HK-2 (cell line): ENCODE results near the gene ZFAND3.

Experiments
- DNase-seq: peaks from one replicate; pipeline ENCODE4 v3.0.0-alpha.2; 2018; ENCODE audit not compliant: unreplicated experiment

Gene ZFAND3

DNA sequence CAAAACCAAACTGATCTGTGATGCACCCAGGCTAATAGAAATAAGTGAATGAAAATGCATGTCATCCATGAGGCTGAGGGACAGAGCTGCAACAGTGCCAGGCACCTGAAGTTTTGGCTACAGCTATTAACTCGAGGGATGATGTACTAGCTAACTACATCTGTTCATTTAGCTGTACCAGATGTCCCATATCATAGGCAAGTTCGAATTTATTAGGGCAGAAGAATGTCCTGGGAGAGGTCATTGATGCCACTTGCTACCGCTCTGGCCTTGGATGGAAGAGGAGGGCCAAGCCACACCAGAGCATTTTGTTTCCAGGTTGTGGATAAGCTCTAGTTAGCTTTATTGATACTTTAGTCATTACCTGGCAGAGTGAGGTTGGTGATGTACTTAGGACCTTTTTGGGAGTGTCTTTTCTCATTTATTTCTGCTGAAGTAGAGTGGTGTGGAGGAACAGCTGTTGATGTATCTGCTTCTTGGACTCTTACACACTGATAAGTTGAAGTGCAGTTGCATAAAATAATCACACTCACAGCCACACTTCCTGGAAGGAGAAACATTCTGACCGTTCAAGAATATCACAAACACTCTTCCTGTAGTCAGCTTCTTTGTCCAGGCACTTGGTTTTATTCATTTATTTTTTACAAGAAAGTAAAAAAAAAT lies 8.2 kb downstream of the ZFAND3 start:
- no peak for DNase-seq

DNA sequence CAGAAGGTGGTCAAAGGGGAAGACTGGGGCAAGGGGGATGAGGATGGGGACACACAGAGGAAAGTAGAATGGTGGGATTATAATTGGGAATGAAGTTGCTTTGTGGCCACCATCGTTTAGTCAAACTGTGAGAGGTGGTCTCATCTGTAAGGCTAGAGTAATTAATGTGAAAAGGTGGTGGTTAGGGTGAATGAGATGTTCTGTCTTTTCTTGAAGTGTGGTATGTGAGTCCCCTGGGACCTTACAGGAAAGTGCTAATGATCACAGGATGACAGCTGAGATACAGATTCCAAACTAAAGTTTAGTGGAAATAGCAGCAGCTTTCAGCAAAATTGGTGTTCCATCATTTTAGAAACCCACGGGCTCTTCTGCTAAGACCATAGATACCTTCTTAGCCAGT lies 10.7 kb downstream of the ZFAND3 start:
- DNase-seq = no peak

DNA sequence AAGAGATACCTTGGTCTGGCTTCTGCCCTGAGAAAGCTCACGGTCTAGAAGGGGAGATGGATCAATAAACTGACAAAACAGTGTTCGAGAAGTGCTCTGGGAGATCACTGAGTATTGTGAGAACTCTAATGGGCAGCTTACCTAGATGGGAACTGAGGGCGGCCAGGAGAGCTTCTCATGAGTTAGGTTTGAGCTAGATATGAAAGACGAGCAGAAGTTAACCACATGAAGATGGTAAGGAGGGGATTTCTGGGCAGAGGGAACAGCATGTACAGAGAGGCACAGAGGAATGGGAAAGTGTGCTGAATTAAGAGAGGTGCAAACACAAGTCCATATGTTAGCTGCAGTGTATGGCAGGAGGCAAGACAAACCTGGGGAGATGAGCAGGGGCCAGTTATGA lies 11.9 kb downstream of the ZFAND3 start:
- no peak for DNase-seq

DNA sequence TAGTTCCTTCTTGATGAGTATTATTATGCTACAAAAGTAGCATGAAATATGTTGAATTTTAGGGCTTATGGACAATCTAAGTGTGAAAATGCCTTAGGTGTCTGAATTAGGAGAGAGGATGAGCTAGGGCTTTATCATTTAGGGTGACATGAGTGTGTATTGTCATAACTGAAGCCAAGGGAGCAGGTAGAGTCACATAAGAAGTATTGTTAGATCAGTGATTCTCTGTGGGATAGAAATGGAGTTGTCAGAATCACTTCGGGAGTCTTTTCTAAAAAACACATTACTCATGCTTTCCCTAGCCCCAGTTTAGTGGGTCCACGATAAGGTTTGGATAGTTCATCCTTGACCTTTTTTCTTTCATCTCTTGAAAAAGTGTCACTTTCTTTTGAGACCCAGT lies 16.4 kb downstream of the ZFAND3 start:
- DNase-seq = no peak

DNA sequence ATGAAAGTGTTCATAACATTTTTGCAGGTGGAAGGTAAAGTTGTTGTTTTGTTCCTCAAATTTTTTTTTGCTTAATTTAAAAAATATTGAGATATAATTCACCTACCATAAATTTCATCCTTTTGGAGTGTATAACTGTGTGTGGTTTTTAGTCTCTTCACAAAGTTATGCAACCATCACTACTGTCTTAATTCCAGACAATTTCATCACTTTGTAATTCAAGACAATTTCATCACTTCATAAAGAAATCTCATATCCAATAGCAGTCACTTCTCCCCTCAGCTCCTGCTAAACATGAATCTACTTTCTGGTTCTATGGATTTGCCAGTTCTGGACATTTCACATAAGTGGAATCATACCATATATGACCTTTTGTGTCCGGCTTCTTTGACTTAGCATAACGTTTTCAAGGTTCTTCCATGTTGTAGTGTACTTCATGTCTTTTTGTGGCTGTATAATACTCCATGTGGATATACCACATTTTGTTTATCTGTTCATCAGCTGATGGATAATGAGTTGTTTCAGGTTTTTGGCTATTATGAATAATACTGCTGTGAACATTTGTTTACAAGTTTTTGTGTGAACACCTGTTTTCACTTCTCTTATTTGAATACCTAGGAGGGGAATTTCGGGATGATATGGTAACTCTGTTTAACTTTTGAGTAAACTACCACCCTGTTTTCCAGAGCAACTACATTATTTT lies 18.8 kb downstream of the ZFAND3 start:
- no peak for DNase-seq

DNA sequence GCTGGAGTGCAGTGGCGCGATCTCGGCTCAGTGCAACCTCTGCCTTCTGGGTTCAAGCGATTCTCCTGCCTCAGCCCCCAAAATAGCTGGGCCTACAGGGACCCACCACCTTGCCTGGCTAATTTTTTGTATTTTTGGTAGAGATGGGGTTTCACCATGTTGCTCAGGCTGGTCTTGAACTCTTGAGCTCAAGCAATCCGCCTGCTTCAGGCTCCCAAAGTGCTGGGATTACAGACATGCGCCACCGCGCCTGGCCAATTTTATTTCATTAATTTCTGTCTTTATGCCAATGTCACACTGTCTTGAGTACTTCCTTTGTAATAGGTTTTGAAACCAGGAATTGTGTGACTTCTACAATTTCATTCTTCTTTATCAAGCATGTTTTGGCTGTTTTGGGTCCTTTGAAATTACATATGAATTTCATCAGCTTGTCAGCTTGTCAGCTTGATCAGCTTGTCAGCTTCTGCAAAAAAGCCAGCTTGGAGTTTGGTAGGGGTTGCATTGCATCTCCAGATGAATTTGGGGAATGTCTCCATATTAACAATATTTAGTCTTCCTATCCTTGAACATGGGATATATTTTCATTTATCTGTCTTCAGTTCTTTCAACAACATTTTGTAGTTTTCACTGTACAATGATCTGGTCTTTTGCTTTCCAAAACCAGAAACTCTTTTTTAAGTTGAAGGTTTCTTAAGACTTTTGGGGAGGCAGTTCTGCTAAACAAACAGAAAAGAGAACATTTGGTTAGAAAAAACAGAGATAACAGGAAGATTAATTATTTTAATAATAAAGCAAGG lies 20.8 kb downstream of the ZFAND3 start:
- no peak for DNase-seq

DNA sequence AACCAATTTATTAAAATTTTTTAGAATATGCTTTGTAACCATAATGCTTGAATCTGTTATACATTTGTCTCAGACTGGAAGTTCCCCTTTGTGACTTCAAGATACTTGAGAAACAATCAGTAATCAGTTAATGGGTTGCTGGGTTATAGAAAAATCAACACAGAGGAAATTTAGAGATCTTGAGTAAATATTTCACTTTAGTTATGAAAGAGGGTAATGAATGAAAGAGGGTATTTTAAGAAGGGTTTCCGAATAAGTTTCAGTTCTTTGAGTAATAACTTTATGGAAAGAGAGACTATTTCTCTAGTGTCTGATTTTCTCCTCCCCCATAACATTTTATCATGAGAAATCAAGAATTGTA lies 21.4 kb downstream of the ZFAND3 start:
- DNase-seq = no peak

DNA sequence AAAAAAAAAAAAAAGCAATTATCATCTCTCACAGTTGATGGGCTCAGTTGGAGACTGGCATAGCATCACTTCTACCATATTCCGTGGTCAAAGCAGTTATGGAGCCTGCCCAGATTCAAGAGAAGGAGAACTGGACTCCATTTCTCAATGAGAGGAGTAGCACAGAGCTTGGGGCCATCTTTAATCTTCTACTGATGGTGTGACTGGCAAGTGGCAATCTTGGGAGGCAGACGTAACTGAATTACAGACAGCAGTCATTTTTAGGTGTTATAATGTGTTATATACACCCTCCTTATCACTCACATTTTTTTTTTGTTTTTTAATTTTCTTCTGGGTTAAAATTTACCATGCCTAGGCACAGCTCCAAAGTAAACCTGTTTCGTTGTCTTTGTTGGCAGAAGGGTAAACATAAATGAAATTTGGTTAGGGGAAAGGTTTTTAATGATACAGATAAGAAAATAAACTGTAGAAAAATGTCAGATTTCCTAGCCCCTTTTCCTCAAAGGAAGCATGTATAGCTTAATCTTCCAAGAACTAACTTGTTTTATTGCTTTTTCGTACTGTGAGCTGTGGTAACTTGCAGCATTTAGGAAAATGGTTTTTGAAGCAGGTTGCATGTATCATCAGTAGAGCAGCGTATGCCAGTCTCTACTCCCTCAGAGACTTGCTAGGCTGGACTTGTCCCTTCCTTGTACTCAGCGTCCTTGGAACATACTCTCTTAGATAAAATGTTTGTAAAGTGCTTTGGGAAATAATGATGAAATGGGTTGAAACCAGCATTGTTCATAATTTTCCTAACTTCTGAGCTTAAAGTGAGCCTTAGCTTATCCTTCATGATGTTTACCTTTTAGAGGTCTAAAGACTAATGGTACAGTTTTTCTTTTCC lies 25.7 kb downstream of the ZFAND3 start:
- no peak for DNase-seq

DNA sequence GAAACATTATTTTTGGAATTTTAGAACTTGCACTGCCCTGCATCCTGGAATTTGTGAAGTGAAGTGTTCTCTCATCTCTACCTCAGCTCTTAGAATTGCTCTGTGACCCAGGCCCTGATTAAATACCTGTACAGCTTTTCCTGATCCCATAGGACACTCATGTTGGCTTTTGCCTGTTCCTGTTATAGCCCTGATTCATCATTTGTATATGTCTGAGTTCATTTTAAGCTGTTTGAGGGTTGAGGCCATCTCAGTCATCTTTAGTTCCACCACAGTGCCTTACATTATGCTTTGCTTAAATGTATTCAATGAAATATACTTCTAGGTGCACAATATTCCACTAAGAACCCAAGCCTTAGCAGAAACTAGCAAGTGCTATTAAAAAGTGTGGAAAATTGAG lies 26.4 kb downstream of the ZFAND3 start:
- DNase-seq = no peak

DNA sequence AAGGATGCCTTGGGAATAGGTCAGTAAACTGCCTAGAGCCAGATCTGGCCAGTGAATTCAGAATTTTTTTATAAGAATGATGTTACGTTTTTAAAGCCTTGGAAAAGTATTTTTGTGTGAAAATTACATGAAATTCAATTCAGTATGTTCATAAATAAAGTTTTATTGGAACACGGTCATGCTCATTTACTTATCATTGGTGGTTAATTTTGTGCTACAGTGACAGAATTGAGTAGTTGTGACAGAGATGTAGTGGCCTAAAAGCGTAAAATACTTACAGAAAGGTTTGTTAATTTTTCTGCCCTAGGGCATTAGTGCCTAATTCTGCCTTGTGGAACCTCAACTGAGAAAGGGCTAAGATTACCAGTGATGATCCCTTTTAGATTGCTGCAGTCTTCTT lies 28.2 kb downstream of the ZFAND3 start:
- no peak for DNase-seq

DNA sequence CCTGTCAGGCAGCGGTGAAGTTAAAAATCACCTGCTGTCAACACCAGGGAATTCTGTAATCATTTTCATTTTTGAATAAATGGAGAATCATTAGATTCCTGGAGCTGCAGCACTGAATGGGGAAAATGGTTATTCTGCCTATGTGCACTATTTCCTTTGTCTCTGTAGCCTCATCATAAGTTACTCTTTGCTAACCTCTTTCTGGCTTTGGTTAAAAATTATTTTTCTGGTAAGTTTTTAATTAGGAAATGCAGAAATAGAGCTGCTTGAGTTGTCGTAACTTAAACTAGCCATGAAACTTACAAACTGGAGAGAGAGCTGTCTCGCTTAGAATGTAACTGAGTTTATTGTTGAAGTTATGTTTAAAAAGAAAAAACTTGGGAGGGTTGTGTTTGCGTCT lies 28.8 kb downstream of the ZFAND3 start:
- DNase-seq = no peak

DNA sequence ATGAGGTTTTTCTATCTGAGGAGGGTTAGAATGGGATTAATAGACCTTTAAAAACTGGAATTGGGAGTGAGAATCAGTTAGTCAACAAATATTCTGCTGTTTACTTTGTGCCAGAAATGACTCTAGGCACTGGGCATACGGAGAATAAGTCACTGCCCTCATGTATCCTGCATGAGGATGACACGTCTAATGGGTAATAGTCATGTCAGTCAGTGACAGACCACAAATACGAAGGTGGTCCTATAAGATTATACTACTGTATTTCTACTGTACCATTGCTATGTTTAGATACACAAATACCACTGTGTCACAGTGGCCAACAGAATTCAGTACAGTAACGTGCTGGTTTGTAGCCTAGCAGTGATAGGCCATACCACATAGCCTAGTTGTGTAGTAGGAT lies 30.7 kb downstream of the ZFAND3 start:
- DNase-seq = no peak

DNA sequence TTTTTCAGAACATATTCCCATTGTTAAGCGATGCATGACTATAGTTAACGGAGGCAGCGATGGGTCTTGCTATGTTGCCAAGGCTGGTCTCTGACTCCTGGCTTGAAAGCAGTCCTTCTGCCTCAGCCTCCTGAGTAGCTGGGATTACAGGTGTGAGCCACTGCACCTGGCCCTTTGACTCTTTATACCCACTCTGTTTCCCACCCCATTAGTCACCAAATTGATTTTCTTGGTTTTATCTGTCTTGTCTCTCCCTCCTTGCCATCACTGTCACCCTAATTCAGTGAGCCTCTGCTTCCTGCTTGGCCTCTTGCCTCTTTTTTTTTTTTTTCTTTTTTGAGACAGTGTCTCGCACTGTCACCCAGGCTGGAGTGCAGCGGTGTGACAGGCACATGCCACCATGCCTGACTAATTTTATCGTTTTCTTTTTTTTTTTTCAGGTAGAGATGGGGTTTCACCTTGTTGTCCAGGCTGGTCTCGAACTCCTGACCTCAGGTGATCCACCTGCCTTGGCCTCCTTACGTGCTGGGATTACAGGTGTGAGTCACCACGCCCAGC lies 31.3 kb downstream of the ZFAND3 start:
- no peak for DNase-seq

DNA sequence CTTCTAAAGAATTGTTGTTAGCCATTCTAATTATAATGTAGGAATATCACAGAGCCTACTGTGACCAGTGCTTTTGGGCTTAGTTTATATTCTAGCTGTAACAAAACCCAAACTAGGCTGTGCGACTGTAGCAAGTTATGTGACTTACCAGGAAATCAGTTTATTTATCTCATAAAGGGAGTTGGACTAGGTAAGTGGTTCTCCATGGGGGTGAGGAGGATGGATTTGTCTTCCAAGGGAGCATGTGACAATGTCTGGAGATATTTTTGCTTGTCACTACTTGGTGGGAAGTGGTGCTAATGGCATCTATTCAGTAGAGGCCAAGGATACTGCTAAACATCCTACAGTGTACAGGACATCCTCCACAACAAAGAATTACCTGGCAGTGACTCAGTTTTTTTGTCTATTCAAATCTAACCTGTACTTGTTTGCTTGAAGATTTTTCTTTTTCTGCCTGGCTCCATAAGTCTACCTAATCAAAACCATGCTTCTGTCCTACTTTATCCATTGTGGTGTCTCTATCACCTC lies 32.5 kb downstream of the ZFAND3 start:
- no peak for DNase-seq

DNA sequence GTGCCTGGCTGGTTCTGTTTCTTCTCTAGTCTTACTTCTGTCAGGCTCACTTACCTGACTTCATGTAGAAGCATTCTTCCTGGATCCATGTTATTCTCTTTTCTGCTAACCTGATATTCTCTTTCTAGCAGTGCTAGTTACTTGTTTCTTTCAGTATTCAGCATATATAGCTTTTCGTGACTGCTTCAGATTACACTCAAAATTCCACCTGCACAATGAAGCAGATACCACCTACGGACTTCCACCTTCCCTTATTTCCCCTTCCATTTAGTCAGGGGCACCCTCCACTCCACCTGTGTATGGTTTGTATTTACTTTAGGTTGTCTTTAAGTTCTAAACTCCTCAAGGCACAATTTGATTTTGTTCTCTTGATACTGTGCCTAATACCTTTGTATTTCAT lies 36.8 kb downstream of the ZFAND3 start:
- DNase-seq = no peak

DNA sequence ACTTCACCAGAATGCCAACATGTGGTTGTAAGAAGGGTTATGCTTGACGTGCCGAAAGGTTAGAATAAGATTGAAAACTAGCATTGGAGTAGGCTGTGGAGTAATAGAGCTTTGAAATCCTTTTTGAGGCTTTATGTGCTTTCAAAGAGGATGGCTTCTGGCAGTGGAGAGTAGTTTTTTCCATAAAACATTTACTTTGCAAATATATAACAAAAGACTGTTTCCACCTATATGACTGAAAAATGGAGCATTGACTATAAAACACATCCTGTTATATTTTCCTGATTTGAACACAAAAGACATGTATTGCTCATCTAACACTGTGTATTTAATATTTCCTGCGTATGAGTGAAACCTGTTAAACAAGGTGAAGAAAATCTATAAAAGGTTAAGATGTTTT lies 38.8 kb downstream of the ZFAND3 start:
- no peak for DNase-seq

DNA sequence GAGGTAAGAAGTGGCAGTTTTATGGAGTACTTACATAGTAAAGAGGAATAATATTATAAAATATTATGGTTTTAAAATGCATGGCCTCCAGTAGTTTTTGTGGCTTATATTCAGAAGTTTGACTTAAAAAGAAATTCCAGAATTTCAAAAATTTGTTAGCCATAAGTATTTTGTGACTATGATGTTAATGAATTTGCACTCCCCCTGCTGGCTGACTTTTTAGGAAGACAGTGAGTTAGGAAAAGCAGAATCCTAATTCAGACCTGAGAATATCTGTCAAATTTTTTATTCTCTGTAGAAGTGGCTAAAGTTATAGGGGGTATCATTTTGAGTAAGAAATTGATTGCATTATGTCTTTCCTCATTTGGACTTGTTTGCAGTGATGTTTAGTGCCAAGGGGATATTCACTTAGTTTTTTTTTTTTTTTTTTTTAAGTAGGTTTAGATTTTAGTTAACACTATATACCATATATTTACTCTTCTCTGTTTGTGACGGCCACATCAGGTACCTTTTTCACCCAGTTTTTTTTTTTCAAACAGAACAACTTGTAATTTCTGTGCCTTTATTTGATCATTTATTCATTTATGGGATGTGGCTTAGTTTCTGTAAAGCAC lies 40.8 kb downstream of the ZFAND3 start:
- DNase-seq = no peak

DNA sequence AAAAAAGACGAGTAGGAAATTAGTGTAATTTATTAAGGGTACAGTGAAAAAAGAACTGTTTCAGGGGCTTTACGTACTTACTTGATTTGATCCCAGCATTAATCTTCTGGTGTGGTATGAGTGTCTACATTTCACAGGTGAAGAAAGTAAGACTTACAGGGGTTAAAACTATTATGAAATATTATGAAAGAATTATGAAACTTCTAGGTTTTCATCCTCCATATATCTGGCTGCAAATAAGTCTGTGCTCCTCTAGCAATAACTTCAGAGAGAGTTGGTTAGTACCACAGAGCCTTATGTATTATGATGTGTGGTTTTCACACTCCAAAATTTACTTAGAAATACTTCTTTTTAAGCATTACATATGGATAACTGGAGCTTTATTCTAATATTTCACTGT lies 41.9 kb downstream of the ZFAND3 start:
- no peak for DNase-seq

DNA sequence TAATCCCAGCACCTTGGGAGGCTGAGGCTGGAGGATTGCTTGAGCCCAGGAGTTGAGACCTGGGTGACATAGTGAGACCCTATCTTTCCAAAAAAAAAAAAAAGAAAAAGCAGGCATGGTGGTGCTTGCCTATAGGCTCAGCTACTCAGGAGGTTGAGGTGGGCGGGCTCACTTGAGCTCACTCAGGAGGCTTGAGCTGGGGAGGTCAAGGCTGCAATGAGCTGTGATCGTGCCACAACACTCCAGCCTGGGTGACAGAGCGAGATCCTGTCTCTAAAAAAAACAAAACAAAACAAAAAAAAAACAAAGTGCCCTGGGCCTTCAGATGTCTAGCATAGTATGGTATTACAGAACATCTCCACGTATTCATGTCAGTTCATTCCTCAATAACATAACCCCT lies 42.9 kb downstream of the ZFAND3 start:
- no peak for DNase-seq

DNA sequence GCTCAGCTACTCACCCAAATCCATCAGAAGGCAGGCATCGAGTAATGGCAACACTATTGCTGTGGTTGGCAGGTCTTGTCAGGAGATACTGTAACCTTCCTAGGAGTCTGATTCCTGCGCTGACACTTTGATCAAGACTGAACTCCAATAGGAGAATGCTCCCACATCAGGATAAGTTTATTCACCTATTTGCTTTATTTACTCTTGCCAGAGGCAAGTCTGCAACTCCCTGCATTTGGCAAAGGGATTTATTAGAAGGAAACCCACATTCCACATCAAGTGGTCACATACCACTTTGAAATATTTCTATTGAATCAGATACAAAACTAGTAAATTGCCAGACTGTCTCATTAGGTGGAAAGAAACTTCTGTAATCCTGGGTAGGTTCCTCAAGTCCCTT lies 43.5 kb downstream of the ZFAND3 start:
- no peak for DNase-seq

DNA sequence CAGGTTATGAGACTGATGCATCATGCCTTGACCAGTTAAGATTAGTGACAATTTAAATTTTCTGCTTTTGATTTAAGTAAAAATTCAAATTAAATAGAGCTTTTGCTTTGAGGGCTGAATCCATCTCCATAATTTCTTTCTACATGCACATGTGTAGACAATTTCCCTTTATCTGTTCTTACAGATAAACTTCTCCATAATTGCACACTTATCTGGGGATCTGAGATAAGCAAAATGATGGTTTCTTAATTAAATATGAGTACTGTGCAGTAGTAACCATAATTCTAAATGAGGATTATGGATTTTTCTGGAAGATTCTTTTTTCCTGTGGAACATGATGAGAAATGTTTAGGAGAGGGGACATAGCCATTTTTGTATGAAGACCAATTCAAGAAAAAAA lies 44.7 kb downstream of the ZFAND3 start:
- no peak for DNase-seq
